GM12872 (cell line): ENCODE measurements around the gene GADL1.

Experiments
- CTCF ChIP-seq: IDR thresholded peaks from 3 replicates; pipeline ENCODE4 v1.5.1; 2011; ENCODE audit warnings: low read depth, mild to moderate bottlenecking, low read length, moderate library complexity; ENCODE audit not compliant: insufficient read depth

The GADL1 gene

GRCh38 chr3:30682434-30683155 lies 211.9 kb downstream of the GADL1 start:
- no peak for TF ChIP-seq CTCF

GRCh38 chr3:30681649-30682211 lies 212.7 kb downstream of the GADL1 start:
- no peak for TF ChIP-seq CTCF

GRCh38 chr3:30680789-30681648 lies 213.4 kb downstream of the GADL1 start:
- no peak for TF ChIP-seq CTCF

GRCh38 chr3:30679045-30679444 lies 215.4 kb downstream of the GADL1 start:
- no peak for TF ChIP-seq CTCF

GRCh38 chr3:30677347-30677685 lies 217.1 kb downstream of the GADL1 start:
- no peak for TF ChIP-seq CTCF

- no peak for TF ChIP-seq CTCF
Observed at GRCh38 chr3:30676424-30677346, 217.8 kb downstream of the GADL1 start.
